Kidney (tissue), 14 donors: ENCODE measurements around the gene CTDSP1. TPM values are rescaled to one million over a fixed set of nuclear protein-coding genes. Genes with fewer than 3 reads are reported as not detected.

Experiments used
- DNase-seq, 5 donors: peaks; one replicate each; pipeline ENCODE4 v3.0.0-alpha.2; 2013 to 2020
- FAIRE-seq: peaks from 2 replicates; lab custom pipeline; 2012; peaks lifted over from hg19 to GRCh38; lab: Jason Lieb, UNC
- H3K27ac ChIP-seq, 2 donors: one replicate each; pipeline ENCODE4 v1.7.0; 2013; ENCODE audit warnings: low read depth in 2 of 2, low read length in 2 of 2, inconsistent platforms in 1 of 2
- H3K27me3 ChIP-seq: one replicate; pipeline ENCODE4 v1.7.1; 2013; ENCODE audit warnings: low read length, inconsistent platforms; ENCODE audit not compliant: control insufficient read depth, insufficient read depth
- H3K36me3 ChIP-seq, 3 donors: one replicate each; pipeline versions ENCODE4 v1.7.0 to v1.7.1; 2013; ENCODE audit warnings: low read length in 3 of 3, control low read depth in 1 of 3, inconsistent platforms in 1 of 3; ENCODE audit not compliant: insufficient read depth in 3 of 3, control insufficient read depth in 2 of 3
- H3K4me1 ChIP-seq, 3 donors: one replicate each; pipeline versions ENCODE4 v1.7.0 to v1.7.1; 2013; ENCODE audit warnings: low read length in 3 of 3, inconsistent platforms in 1 of 3, low read depth in 1 of 3; ENCODE audit not compliant: control insufficient read depth in 2 of 3, insufficient read depth in 2 of 3
- H3K4me3 ChIP-seq, 3 donors: one replicate each; pipeline versions ENCODE4 v1.7.0 to v1.8.1; 2013; ENCODE audit warnings: low read length in 3 of 3, control low read depth in 1 of 3, inconsistent platforms in 1 of 3
- H3K9ac ChIP-seq, 3 donors: one replicate each; pipeline versions ENCODE4 v1.7.0 to v1.7.1; 2013; ENCODE audit warnings: low read length in 3 of 3, control low read depth in 1 of 3, inconsistent platforms in 1 of 3
- H3K9me3 ChIP-seq, 3 donors: one replicate each; pipeline versions ENCODE4 v1.7.0 to v1.7.1; 2013; ENCODE audit warnings: low read length in 3 of 3, control low read depth in 1 of 3, inconsistent platforms in 1 of 3; ENCODE audit not compliant: control insufficient read depth in 2 of 3, insufficient read depth in 1 of 3
- intact Hi-C: fragments of 100-400 bp; cut with DNase I; formaldehyde crosslinking; loops from one replicate; pipeline ENCODE4 v1.11.1; 2022
- polyA plus RNA-seq: library from polyadenylated mRNA; stranded (reverse); fragments of 350-450 nt; fragmentation: Illumina TruSeq; extraction: RNeasy Lipid Tissue Mini Kit (QIAGEN cat#74804); gene quantifications from one replicate; pipeline ENCODE4 v1.2.3, GENCODE V29; 2014; ENCODE audit warnings: low read depth, low replicate concordance; ENCODE audit not compliant: insufficient read depth
- total RNA-seq: library from RNA; stranded (reverse); fragmentation: NEBNext Ultra II Directional; extraction: Animal tissue kit (Norgen Biotek cat#: 25700); gene quantifications from one replicate; pipeline ENCODE4 v1.2.1, GENCODE V29; 2021
- TF ChIP-seq, protein P1 (sequence below): IDR thresholded peaks from 3 replicates; pipeline ENCODE4 v1.5.1; 2012; ENCODE audit warnings: mild to moderate bottlenecking, moderate library complexity, borderline replicate concordance; ENCODE audit not compliant: insufficient read depth; ENCODE audit errors: extremely low read depth
- donor health status: control.
- donor health status: control.
- donor health status: control.
- donor health status: control.
- donor health status: control.
- donor health status: DM: yes; HTN: yes; CAD: no.
- donor health status: Normal renal cell carcinoma (clear cell type).

CTDSP1 gene
- total and polyA plus RNA-seq, 2 donors from 2014 or later, result 118 to 196 TPM

DNA sequence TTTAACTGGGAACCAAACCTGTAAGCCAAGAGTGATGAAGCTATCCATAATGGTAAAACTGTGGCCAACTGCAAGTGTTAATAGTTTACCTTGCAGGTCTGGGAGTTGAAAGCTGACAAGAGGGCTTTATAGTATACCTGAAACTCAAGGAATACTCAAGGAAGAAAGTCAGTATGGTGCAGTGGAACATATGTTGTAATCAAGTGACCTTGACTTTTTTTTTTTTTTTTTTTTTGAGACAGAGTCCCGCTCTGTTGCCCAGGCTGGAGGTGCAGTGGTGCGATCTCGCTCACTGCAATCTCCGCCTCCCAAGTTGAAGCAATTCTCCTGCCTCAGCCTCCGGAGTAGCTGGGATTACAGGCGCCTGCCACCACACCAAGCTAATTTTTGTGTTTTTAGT, 46.9 kb downstream of the CTDSP1 start:
- intact Hi-C loops, result no loop called here
- no peak for FAIRE-seq
- Histone ChIP-seq H3K4me3 (no peak overlapping the region), H3K36me3 (peaks cover 0 to 5% (median 2%) of the 10 kb centered on the region in 3 donors), H3K27me3 (no peaks in the 10 kb centered on the region), H3K4me1 (no peaks in the 10 kb centered on the region), H3K9me3 (no peaks in the 10 kb centered on the region), H3K9ac (no peak overlapping the region), H3K27ac (no peak overlapping the region)
- no peak for DNase-seq
- TF ChIP-seq, protein P1, sequence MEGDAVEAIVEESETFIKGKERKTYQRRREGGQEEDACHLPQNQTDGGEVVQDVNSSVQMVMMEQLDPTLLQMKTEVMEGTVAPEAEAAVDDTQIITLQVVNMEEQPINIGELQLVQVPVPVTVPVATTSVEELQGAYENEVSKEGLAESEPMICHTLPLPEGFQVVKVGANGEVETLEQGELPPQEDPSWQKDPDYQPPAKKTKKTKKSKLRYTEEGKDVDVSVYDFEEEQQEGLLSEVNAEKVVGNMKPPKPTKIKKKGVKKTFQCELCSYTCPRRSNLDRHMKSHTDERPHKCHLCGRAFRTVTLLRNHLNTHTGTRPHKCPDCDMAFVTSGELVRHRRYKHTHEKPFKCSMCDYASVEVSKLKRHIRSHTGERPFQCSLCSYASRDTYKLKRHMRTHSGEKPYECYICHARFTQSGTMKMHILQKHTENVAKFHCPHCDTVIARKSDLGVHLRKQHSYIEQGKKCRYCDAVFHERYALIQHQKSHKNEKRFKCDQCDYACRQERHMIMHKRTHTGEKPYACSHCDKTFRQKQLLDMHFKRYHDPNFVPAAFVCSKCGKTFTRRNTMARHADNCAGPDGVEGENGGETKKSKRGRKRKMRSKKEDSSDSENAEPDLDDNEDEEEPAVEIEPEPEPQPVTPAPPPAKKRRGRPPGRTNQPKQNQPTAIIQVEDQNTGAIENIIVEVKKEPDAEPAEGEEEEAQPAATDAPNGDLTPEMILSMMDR, result no peak

DNA sequence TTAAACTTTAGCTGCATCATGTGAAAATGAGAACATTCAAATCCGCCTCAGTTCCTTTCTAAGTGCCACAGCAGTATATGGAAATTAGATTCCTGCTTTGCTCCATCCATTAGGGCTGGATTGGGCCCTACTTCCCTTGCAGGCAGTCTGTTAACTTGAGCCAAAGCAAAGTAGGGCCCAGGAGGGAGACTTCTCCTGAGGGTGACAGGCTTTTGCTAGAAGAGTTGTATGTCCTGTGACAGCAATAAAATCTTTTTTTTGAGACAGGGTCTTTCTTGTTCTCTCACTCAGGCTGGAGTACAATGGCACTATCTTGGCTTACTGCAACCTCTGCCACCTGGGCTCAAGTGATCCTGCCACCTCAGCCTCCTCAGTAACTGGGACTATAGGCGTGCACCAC, 47.4 kb downstream of the CTDSP1 start:
- intact Hi-C loops, result no loop called here
- FAIRE-seq, result no peak
- H3K27me3 ChIP-seq, result no peaks in the 10 kb centered on the region

DNA sequence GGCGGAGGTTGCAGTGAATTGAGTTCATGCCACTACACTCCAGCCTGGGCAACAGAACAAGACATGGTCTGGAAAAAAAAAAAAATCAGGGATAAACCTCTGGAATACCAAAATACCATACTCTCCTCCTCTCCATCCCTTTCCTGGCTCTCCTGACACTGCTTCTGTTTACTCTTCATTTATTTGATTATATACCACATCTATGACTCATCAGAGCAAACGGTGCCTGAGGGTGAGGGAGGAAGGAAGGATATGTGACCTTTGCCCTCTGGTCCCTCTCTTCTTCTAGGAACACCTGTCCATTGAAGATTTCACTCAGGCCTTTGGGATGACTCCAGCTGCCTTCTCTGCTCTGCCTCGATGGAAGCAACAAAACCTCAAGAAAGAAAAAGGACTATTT, 49.3 kb downstream of the CTDSP1 start:
- H3K27ac ChIP-seq, result no peak overlapping the region
- DNase-seq (no peak), FAIRE-seq (no peak)
- no peaks in the 10 kb centered on the region for H3K4me1 ChIP-seq
- TF ChIP-seq, protein P1, result no peak
- H3K36me3 ChIP-seq, result peaks cover 0 to 5% (median 5%) of the 10 kb centered on the region in 3 donors
- no peak overlapping the region for H3K9ac ChIP-seq
- H3K9me3 ChIP-seq, result no peaks in the 10 kb centered on the region
- H3K27me3 ChIP-seq, result no peaks in the 10 kb centered on the region
- intact Hi-C loops, result no loop called here
- H3K4me3 ChIP-seq, result no peak overlapping the region

More for the DNA sequence above, 47.4 kb downstream of the CTDSP1 start:
- Histone ChIP-seq H3K9me3 (no peaks in the 10 kb centered on the region), H3K9ac (no peak overlapping the region), H3K36me3 (peaks cover 0 to 5% (median 2%) of the 10 kb centered on the region in 3 donors), H3K4me3 (no peak overlapping the region), H3K4me1 (no peaks in the 10 kb centered on the region), H3K27ac (no peak overlapping the region)
- TF ChIP-seq, protein P1, result no peak
- DNase-seq, result no peak

DNA sequence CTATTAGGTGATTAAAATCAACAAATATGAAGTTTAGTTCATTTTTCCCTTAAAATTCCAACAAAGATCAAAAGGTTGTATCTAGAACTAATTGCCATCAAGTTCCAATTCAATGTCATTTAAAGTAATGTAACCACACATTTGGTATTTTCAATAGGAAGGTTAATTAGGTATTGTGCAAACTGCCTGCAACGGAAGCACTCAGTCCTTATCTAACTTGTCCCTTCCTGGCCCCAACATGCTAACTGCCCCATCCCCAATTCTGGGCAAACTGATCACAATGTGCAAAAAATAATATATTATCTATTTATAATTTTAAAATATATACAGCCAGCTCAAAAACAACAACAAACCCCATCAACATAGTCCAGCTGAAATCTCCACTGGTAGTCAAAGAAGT, 52.4 kb downstream of the CTDSP1 start:
- intact Hi-C loops, result no loop called here
- Histone ChIP-seq H3K27me3 (no peaks in the 10 kb centered on the region), H3K27ac (no peak overlapping the region), H3K4me1 (no peaks in the 10 kb centered on the region), H3K4me3 (no peak overlapping the region), H3K9ac (no peak overlapping the region), H3K9me3 (no peaks in the 10 kb centered on the region), H3K36me3 (peaks cover 5 to 14% (median 14%) of the 10 kb centered on the region in 3 donors)
- DNase-seq, result no peak
- no peak for FAIRE-seq
- TF ChIP-seq, protein P1, result no peak
